ENCODE data around the gene CALR3.

The CALR3 gene

GRCh38 chr19:16442386-16443276 is 53.3 kb downstream of the CALR3 start:
- no peak for TF ChIP-seq CTCF (IDR thresholded peaks at IDR 0.05)

GRCh38 chr19:16441661-16442162 is 54.3 kb downstream of the CALR3 start:
- TF ChIP-seq CTCF (IDR thresholded peaks at IDR 0.05), result peak; percentile 27; the same call in 1 of the 2 replicates

DNA sequence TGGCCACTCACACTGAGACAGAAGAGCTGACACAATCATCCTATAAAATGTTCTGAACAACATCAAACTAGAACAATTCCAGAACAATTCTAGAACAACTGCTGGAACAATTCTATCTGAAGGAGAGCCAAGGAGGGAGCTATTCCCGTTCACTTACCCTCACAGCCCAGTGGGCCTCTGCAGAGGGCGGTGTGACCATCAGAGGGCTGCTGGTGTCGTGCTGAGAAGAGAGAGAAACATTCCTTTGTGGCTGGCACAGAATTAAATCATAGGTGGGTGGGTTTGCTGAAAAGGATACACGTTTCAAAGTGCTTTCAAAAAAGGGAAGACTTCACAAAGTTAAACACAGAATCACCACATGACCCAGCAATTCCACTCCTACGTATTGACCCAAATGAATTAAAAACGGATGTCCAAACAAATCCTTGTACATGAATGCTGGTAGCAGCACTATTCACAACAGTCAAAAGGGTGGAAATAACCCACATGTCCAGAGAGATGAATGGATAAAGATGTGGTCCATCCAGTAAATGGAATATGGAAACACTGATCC is 59.1 kb downstream of the CALR3 start:
- TF ChIP-seq CTCF (IDR thresholded peaks at IDR 0.05), result no peak

DNA sequence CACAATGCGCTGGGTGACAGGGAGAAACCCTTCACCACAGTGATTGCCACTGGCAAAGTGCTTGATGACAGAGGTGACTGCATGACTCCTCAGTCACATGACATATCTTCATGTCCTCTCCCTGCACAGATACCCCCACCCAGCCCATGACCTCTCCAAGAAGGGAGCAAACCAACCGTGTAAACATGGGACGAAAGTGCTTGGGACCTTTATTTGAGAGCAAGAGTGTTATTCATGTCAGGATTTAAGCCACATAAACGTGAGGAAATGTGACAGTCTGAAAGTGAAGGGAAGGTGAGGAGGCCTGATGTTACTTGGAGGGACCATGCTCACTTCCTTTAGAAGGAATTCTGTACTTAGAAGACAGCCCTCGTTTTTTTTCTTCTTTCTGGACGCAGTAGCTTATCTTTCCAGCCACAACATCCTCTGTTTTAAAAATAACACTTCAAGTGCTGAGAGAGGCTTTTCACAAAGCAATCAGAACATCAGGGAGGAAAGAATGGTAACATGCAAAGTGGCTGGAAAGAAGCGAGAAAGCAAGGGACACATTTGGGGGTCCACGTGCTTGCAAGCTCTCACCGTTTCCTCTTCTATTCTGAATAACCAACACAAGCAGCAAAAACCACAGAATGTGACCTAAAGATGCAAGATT is 59.8 kb downstream of the CALR3 start:
- no peak for TF ChIP-seq CTCF (IDR thresholded peaks at IDR 0.05)

DNA sequence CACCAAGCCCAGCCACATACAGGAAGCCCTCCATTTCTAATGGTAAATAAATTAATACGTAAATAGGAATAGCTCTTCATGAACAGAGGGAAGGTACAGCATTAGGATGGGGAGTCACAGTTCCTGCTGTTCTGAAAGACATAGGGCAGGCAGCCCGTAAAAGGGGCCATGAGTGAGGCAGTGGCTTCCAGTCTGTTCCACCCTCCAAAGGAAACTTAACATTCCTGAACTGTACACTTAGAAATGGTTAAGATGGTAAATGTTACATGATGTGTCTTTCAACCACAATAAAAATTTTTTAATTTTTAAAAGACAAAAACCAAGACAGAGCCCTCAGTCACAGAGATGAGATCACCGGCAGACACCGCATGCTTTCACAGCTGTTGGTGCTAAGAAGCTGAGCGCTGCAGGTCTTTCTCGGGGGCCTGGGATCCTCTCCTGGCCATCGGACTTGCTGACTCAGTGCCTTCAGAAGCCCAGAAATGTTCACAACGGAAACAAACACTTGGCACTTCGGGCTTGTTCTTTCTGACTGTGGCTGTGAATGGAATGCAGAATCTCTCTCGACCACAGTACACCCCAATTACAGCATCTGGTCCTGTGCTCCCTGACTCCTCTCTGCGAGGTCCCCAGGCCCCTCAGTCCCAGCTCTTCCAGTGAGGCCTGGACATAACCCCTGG is 60.6 kb downstream of the CALR3 start:
- TF ChIP-seq CTCF (IDR thresholded peaks at IDR 0.05), result no peak

- TF ChIP-seq CTCF (IDR thresholded peaks at IDR 0.05), result no peak
Measured at GRCh38 chr19:16433986-16434385, 62.0 kb downstream of the CALR3 start.

GRCh38 chr19:16429759-16430091 is 66.2 kb downstream of the CALR3 start:
- no peak for TF ChIP-seq CTCF (IDR thresholded peaks at IDR 0.05)

Data from LNCAP (cell line).